Stomach (tissue), 9 donors: ENCODE results near the gene GLRA3. TPM values are rescaled to one million over a fixed set of nuclear protein-coding genes. Genes with fewer than 3 reads are reported as not detected.
A peak's percentile ranks its signal among the peaks of the same experiment; 100 is the strongest.

Source experiments
- DNase-seq, 2 donors: peaks; one replicate each; pipeline versions ENCODE4 v3.0.0 to v3.0.0-alpha.2; 2013 to 2019
- H3K27ac ChIP-seq, 5 donors: fragments of 200-600 bp in 4 of 5; sonication (generic) in 4 of 5; one replicate each; pipeline ENCODE4 v1.5.1; 2013 to 2019; ENCODE audit warnings: mild to moderate bottlenecking in 1 of 5, moderate library complexity in 1 of 5
- H3K27me3 ChIP-seq, 3 donors: fragments of 200-600 bp; sonication (generic); one replicate each; pipeline ENCODE4 v1.5.1; 2017 to 2019; ENCODE audit warnings: mixed run types in 1 of 3
- H3K36me3 ChIP-seq, 4 donors: fragments of 200-600 bp; sonication (generic); 1 replicate in 3 of 4; 2 replicates in 1 of 4; pipeline ENCODE4 v1.5.1; 2016 to 2019
- H3K4me1 ChIP-seq, 4 donors: fragments of 200-600 bp; sonication (generic); one replicate each; pipeline ENCODE4 v1.5.1; 2016 to 2019
- H3K4me3 ChIP-seq, 4 donors: fragments of 200-600 bp; sonication (generic) in 3 of 4; one replicate each; pipeline ENCODE4 v1.5.1; 2016 to 2019; ENCODE audit warnings: mild to moderate bottlenecking in 1 of 4
- H3K9me3 ChIP-seq, 4 donors: fragments of 200-600 bp; sonication (generic); one replicate each; pipeline ENCODE4 v1.5.1; 2016 to 2019
- CTCF ChIP-seq, 7 experiments: fragments of 450-650 bp in 4 of 7; fragments of 200-600 bp in 3 of 7; sonication (generic) in 3 of 7; IDR thresholded peaks; one replicate each; pipeline ENCODE4 v1.5.1; 2016 to 2019; ENCODE audit warnings: antibody characterized with exemption in 7 of 7, control low read depth in 2 of 7, mild to moderate bottlenecking in 1 of 7
- EP300 ChIP-seq: sonication (generic); formaldehyde crosslinking; IDR thresholded peaks from one replicate; pipeline ENCODE4 v1.6.1; 2017; ENCODE audit warnings: antibody characterized with exemption
- POLR2A ChIP-seq, 4 donors: fragments of 450-650 bp; IDR thresholded peaks; one replicate each; pipeline ENCODE4 v1.6.1; 2016; ENCODE audit warnings: antibody characterized with exemption in 4 of 4, control low read depth in 2 of 4, mild to moderate bottlenecking in 1 of 4, moderate library complexity in 1 of 4
- POLR2AphosphoS5 ChIP-seq, 3 donors: sonication (generic); formaldehyde crosslinking; IDR thresholded peaks; one replicate each; pipeline ENCODE4 v1.6.1; 2016; ENCODE audit warnings: antibody characterized with exemption in 3 of 3
- WGBS, 5 donors: extraction: QIAGEN DNeasy Blood & Tissue Kit in 3 of 5; methylation state at CpG; one replicate each; pipeline versions ENCODE4 v1.1.5 to v1.1.7; 2013 to 2018; 5-methylcytosine and 5-hydroxymethylcytosine counted together
- intact Hi-C: fragments of 100-400 bp; cut with DNase I; formaldehyde crosslinking; loops from one replicate; pipeline ENCODE4 v1.15.1; 2023; ENCODE audit warnings: low total_unique reads
- polyA plus RNA-seq, 3 donors: library from polyadenylated mRNA; stranded (reverse); fragments of 200-250 nt; gene quantifications; one replicate each; pipeline ENCODE4 v1.2.3, GENCODE V29; 2013
- total RNA-seq, 5 donors: library from RNA; depleted of rRNA; stranded (reverse); fragments of >200 nt; gene quantifications; one replicate each; pipeline versions ENCODE4 v1.1.0 to v1.2.3, GENCODE V29; 2014 to 2016
- donor health status: healthy with polysubstance abuse.
- donor health status: Bipolar disorder and iron deficiency.
- donor health status: healthy.

Gene GLRA3
- total and polyA plus RNA-seq, 8 donors: 0.06 to 0.18 TPM; not detected in 6

- H3K4me1 ChIP-seq: peaks cover 0 to 38% (median 10%) of the 10 kb centered on the region in 4 donors
- H3K36me3 ChIP-seq: no peaks in the 10 kb centered on the region
- no peak overlapping the region for H3K4me3 ChIP-seq
- no peaks in the 10 kb centered on the region for H3K27me3 ChIP-seq
- intact Hi-C loops: no loop called here
- no peak overlapping the region for H3K27ac ChIP-seq
- TF ChIP-seq CTCF (IDR thresholded peaks at IDR 0.05) (no peak), POLR2AphosphoS5 (IDR thresholded peaks at IDR 0.05) (no peak), EP300 (no peak), POLR2A (IDR thresholded peaks at IDR 0.05) (no peak)
- 79 to 92% (median 88%) methylated on average over 2 of the region's 2 CpGs for WGBS, 5 donors
- DNase-seq: no peak
- no peaks in the 10 kb centered on the region for H3K9me3 ChIP-seq
These were observed 199.8 kb downstream of the GLRA3 start for GRCh38 chr4:174629265-174629664.

GRCh38 chr4:174628191-174628590 is 200.9 kb downstream of the GLRA3 start:
- no peak overlapping the region for H3K27ac ChIP-seq
- no peak overlapping the region for H3K4me3 ChIP-seq
- TF ChIP-seq EP300: no peak
- no peak for TF ChIP-seq CTCF (IDR thresholded peaks at IDR 0.05)
- TF ChIP-seq POLR2A (IDR thresholded peaks at IDR 0.05): no peak
- TF ChIP-seq POLR2AphosphoS5 (IDR thresholded peaks at IDR 0.05): no peak
- H3K27me3 ChIP-seq: no peaks in the 10 kb centered on the region
- peak in 1 of 2 donors; percentile 28 for DNase-seq
- no peaks in the 10 kb centered on the region for H3K36me3 ChIP-seq
- peaks cover 0 to 38% (median 10%) of the 10 kb centered on the region in 4 donors for H3K4me1 ChIP-seq
- 67 to 81% (median 75%) methylated on average over 7 of the region's 7 CpGs for WGBS, 5 donors
- H3K9me3 ChIP-seq: no peaks in the 10 kb centered on the region
- intact Hi-C loops: no loop called here

GRCh38 chr4:174627473-174627872 is 201.6 kb downstream of the GLRA3 start:
- no peak for DNase-seq
- Histone ChIP-seq H3K4me3 (no peak overlapping the region), H3K4me1 (peaks cover 0 to 38% (median 10%) of the 10 kb centered on the region in 4 donors), H3K27me3 (no peaks in the 10 kb centered on the region), H3K36me3 (no peaks in the 10 kb centered on the region), H3K9me3 (no peaks in the 10 kb centered on the region), H3K27ac (peak overlapping the region in 3 of 5 donors; percentile 34 to 80 (median 76))
- no peak for TF ChIP-seq POLR2AphosphoS5 (IDR thresholded peaks at IDR 0.05)
- no peak for TF ChIP-seq POLR2A (IDR thresholded peaks at IDR 0.05)
- no peak for TF ChIP-seq EP300
- TF ChIP-seq CTCF (IDR thresholded peaks at IDR 0.05): no peak
- WGBS, 5 donors: 77 to 87% (median 84%) methylated on average over 2 of the region's 2 CpGs
- intact Hi-C loops: no loop called here

- TF ChIP-seq CTCF (IDR thresholded peaks at IDR 0.05) (no peak), POLR2AphosphoS5 (IDR thresholded peaks at IDR 0.05) (peak in 2 of 3 donors; percentile 56 to 76)
- Histone ChIP-seq H3K27me3 (no peaks in the 10 kb centered on the region), H3K9me3 (no peaks in the 10 kb centered on the region), H3K4me1 (peaks cover 0 to 31% (median 6%) of the 10 kb centered on the region in 4 donors), H3K36me3 (no peaks in the 10 kb centered on the region), H3K27ac (peak overlapping the region; percentile 72 to 80 (median 76)), H3K4me3 (no peak overlapping the region)
- 25 to 44% (median 35%) methylated on average over 1 of the region's 1 CpG for WGBS, 5 donors
- intact Hi-C loops: no loop called here
- peak in 1 of 2 donors; percentile 70 for DNase-seq
These were observed 202.6 kb downstream of the GLRA3 start for GRCh38 chr4:174626342-174627008.
